ENCODE results near the gene CREB3L2.

DNA sequence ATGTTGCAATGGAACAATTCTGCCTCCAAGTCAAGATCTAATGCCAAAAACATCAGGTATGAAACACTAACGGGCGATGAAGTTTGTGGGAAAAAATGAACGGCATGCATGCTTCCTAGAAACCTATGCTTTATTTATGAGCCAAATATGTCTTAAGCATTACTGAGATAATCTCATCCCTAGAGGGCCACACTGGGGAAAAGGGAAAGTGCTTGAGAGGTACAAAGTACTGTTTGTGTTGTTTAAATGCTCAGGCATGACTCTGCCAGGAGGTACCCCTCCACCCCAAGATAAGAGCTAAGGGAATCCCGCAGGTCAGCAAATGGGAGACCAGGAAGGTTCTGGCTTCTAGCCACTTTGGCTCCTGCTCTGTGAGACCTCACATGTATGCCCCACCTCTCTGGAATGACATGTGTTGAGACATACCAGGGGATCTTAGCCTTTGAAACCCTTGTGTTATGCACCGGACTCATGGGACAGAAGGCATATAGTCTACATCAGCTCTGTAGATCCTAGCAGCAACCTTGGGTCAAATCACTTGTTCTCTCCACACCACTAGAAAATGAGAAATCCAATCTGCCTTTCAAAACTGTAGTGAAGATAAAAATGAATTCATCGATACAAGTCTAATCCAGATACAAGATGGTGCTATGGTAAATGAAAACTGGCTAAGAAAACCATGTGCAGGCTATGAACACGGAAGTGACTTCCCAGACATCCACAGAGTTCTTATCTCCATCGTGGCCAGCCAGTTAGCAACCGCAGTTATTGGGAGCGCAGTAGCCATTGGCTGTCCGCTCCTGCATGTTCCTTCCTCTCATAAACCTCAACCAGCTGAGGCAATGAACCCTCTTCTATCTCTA, 61.0 kb downstream of the CREB3L2 start:
- TF ChIP-seq POLR2A (IDR thresholded peaks at IDR 0.05) (no peak), EP300 (IDR thresholded peaks at IDR 0.05) (no peak)
- TF ChIP-seq, protein P1, sequence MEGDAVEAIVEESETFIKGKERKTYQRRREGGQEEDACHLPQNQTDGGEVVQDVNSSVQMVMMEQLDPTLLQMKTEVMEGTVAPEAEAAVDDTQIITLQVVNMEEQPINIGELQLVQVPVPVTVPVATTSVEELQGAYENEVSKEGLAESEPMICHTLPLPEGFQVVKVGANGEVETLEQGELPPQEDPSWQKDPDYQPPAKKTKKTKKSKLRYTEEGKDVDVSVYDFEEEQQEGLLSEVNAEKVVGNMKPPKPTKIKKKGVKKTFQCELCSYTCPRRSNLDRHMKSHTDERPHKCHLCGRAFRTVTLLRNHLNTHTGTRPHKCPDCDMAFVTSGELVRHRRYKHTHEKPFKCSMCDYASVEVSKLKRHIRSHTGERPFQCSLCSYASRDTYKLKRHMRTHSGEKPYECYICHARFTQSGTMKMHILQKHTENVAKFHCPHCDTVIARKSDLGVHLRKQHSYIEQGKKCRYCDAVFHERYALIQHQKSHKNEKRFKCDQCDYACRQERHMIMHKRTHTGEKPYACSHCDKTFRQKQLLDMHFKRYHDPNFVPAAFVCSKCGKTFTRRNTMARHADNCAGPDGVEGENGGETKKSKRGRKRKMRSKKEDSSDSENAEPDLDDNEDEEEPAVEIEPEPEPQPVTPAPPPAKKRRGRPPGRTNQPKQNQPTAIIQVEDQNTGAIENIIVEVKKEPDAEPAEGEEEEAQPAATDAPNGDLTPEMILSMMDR (IDR thresholded peaks at IDR 0.05) = no peak

Measured in ovary (tissue), 3 donors.